ENCODE results near the gene ADAMTS13.
"Not testable (repeated sequence)": the region's sequence is repeated elsewhere in the genome, so short reads cannot be mapped to it uniquely, and the experiment has no call there.

The ADAMTS13 gene

DNA sequence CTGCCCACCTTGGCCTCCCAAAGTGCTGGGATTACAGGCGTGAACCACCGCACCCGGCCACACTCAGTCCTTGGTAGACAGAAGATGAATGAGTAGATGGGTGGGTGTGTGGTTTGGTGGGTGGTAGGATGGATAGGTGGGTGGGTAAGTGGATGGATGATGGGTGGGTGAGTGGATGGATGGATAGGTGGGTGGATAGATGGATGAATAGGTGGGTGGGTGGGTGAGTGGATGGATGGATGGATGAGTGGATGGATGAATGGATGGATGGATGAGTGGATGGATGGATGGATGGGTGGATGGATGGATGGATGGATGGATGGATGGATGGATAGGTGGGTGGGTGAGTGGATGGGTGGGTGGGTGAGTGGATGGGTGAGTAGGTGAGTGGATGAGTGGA is 29.9 kb upstream of the ADAMTS13 start:
- not testable (repeated sequence) for DNase-seq

DNA sequence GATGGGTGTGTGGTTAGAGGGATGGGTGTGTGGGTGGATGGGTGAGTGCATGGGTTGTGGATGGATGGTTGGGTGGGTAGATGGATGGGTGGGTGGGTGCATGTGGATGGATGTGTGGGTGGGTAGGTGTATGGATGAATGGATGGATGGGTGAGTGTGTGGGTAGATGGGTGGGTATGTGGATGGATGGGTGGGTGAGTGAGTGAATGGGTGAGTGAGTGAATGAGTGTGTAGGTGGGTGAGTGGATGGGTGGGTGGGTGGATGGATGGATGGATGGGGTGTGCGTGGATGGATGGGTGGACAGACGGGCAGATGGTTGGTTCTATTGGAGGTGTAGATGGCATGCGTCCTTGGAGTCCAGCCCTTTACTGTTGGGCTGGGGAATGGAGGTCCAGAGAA is 28.8 kb upstream of the ADAMTS13 start:
- DNase-seq: no peak

DNA sequence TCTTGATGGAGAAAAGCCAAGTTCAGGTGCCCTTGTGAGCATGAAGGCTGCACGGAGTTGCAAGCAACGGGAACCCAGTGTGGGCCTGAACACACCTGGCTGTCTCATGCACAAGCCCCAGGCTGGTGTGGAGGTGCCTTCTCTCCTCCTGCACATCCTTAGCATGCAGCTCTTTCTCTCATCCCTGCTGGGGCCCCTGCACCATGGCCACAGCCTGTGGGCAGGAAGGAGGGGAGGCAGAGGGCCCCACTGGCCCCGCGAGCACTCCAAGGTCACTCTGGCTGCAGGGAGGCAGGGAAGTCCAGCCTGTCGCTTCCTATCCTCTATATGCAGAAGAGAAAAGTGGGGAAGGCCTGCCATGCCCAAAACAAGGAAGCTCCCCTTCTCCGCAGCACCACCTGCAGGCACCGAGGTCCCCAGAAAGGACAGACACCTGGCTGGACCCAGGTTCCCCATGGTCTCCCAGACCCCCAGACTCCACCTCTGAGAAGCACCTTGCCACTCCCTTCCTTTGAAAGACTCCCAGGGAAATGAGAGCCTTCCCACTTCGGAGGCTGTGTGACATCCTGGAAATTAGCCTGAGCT is 27.4 kb upstream of the ADAMTS13 start:
- no peak for DNase-seq

DNA sequence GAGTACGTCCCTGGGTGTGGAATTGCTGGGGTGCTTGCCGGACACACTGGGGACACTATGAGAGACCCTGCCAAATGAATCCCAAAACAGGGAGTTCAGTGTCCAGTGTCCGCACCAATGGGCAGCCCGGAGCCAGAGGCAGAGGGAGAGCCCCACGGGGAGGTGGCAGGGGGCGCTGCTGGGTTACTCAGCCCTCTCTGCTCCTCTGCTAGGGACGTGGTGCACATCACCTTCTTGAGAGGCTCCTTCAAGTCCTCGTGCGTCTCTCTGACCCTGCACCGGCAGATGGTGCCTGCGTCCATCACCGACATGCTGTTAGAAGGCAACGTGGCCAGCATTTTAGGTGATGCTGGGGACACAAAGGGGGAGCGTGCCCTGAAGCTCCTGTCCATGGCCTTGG is 25.2 kb upstream of the ADAMTS13 start:
- DNase-seq: no peak

DNA sequence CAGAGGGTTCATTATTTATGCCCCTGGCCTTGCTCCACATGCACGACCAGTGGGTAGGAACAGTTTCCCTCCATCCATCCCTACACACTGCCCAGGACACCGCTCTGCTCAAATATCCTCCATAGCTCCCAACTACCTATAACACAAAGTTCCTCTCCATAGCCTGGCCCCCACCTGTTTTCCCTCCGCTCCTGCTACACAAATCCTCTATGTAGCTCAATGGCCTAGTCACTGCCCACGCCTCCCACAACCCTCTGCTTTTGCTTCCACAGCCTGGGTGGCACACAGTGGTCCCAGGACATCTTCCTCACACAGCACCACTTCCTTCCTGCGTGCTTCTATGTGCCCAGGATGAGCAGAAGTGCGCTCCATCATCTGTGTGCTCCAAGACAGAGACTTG is 24.8 kb upstream of the ADAMTS13 start:
- no peak for DNase-seq

DNA sequence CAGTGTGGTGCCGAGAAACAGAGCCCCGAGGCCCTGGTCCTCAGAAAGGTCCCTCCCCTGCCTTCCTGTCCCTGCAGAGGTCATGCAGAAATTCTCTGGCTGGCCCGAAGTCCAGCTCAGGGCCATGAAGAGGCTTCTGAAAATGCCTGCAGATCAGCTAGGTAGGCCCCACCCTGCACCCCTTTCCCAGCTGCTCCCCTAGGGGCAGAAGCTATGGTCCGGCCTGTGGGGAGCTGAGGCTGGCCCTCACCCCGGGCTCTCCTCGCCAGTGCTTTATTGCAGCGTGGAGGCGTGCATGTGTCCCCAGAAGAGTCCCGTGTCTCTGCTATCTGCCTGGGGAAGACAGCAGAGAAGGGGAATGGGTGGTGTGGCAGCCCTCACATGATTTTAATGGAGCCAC is 24.3 kb upstream of the ADAMTS13 start:
- DNase-seq: no peak

DNA sequence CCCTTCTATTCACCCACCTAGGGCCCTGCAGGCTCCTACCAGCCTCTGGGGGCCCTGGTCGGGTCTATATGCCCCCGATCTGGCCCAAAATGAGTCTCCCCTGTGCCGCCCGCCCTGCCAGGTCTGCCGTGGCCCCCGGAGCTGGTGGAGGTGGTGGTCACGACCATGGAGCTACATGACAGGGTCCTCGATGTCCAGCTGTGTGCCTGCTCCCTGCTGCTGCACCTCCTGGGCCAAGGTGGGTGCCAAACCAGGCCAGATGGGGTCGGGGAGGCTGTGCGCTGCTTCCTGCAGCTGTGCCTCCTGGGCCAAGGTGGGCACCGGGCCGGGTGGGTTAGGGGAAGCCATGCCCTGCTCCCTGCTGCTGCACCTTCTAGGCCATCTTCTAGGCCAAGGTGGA is 21.9 kb upstream of the ADAMTS13 start:
- no peak for DNase-seq

DNA sequence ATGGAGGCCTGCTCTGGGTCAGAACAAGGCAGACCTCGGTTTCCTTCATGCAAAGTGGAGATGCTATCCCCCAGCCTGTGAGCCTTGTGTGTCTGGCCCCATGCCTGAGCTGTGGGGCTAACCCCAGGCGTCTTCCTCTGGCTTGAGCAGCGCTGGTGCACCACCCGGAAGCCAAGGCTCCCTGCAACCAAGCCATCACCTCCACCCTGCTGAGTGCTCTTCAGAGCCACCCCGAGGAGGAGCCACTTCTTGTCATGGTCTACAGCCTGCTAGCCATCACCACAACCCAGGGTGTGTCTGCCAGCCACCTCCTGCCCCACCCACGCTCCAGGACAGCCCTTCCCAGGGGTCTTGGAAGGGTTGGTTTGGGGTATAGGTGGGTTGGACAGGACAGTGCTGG is 20.6 kb upstream of the ADAMTS13 start:
- no peak for DNase-seq

DNA sequence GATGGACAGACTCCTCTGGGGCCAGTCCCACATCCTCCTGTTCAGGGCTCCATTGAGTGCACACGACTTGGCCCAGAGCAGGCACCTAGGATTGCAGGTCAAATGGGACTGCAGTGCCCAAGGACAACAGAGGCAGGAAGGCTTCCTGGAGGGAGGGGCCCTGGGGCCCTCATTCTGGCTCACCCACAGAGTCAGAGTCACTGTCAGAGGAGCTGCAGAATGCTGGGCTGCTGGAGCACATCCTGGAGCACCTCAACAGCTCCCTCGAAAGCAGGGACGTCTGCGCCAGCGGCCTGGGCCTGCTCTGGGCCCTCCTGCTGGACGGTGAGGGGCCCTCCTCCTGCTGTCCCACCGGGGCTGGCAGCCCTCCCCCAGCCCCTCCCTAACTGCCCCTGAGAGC is 19.5 kb upstream of the ADAMTS13 start:
- DNase-seq: no peak

DNA sequence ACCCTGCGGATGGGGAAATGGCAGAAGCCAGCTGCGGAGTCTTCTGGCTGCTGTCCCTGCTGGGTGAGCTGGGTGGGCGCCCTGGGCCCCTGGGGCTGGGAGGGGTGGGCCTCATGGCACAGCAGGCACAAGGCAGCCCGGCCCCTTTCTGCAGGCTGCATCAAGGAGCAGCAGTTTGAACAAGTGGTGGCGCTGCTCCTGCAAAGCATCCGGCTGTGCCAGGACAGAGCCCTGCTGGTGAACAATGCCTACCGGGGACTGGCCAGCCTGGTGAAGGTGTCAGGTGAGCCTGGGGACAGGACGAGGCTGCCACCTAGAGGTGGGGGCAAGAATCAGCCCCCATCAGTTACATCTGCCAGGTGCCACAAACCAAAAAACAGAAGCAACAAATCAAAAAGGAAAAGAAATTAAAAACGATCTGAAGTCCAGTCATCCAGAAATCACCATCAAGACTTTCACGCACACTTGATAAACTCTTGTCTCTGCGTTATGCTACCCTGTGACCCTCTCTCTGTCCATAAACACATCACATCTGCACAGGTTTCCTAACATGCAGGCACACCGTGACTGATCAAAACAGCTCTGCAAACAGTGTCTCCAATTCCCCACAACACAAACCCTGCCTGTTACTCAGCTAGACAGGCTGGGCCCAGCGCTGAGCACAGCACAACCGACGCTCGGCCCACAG is 18.3 kb upstream of the ADAMTS13 start:
- peak; percentile 57 for DNase-seq

DNA sequence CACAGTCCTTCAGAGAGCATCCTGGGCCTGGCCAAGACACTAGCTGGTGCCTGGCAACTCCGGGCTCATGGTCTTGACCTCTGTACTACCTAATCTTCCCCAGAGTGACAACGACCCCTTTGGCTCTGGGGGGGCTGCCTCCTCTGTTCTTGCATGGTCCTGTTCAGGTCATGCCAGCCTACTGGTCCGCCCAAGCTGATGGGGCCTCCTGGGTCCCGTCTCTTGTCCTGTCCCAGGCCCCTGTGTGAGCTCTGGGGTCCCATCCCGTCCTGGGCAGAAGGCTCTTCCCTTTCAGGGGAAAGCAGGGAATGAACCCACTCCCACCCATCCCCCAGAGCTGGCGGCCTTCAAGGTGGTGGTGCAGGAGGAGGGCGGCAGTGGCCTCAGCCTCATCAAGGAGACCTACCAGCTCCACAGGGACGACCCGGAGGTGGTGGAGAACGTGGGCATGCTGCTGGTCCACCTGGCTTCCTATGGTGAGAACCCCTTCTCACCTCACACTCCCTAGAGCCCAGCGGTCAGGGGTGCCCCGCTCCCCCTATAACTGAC is 17.6 kb upstream of the ADAMTS13 start:
- no peak for DNase-seq

DNA sequence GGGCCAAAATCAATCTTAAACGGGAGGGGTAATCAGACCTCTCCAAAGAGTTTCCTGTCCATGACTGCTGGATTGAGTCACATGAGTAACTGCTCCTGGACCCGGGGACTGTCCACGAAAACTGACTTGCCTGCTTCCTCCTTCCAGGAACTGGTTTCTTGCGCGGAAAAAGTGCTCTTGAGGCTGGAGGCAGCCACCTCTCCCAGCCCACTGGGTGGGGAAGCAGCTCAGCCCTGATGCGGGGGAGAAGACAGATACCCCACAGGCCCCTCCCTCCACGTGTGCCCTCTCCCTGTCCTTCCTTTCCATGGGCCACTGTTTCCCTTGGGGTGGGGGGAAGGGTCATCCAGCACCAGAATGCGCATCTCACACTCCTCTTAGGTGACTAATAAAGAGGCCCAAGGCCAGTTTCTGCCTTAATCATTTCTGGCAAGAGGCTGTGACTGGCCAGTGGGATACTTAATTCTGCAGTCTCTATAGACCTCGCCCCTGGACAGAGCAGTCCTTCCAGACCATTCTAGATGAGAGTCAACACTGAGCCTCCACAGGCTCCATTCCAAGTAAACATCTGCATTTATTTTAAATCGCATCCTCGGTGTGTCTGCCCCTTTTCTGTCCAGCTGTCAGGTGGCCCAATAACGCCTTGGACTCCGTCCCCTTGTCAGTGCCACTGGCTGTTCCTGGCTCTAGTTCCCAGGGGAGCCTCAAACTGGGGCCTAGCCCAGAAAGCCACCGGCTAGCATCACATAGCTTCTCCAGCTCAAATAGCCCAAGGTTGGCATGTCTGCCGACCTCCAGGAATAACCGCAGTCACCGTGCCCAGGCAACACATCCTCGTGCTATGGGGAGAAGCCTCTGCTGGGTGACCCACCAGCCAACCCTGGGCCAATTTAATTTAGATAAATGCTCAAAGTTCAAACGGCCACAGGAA is 16.4 kb upstream of the ADAMTS13 start:
- no peak for DNase-seq

DNA sequence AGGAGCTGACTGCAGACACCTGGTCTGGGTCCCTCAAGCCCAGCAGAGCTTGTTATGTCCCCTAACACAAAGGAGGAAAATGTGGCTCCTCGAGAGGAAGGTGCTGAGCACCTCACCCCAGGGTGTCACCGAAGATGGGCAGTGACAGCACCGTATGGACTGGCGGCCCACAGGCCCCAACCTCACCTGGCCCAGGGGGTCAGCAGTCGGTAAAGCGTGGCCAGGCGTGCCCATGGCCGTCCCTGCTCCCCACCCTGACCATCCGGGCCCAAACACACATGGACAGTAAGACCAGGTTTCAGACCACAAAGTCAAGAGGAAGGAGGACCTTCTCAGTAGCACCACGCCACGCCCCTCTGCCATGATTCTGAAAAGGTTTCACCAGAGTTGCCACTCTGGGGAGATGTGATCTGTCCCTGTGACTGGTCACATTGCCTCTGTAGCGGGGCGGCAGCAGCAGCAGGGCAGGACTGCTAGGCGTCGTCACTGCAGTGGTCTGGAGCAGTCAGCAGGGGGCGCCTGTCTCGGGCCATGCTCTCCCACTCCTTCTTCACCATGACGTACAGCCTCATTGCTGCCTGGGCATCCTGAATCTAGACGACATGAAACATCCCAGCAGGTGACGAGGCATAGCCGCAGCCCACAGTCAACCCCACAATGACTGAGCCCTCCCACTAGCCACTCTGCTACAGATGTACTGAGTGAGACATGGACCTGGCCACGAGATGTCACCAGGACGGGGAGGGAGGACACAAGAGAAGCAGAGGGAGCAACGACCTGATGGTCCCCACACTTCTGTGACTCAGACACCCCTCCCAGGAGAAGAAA is 15.5 kb upstream of the ADAMTS13 start:
- peak; percentile 69 for DNase-seq

DNA sequence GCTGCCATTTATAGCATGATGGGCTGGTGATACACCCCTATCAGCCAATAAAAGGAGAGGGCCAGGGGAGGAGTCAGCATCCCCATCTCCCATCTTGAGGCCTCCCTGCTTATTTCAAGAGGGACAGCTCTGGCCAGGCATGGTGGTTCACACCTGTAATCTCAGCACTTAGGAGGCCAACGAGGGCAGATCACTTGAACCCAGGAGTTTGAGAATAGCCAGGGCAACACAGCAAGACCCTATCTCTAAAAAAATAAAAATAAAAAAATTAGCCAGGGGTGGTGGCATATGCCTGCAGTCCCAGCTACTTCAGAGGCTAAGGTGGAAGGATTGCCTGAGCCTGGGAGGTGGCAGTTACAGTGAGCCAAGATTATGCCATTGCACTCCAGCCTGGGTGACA is 14.1 kb upstream of the ADAMTS13 start:
- no peak for DNase-seq

DNA sequence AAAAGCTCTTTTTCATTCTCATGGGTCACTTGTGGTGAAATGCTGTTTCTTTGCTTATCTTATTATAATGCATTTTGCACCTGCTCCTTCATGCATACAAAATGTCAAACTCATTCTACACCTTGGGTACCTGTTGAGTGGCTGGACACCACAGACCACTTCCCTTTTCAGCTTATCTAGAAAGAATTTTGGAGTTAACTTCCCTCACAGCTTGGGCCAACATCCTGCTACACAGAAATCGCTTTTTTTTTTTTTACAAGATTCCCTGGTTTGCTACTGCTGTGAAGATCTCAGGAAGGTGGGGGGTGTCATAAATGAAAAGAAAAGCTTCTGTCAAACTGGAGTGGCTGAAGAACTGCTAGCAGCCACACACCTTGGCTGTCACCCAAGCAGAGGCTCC is 7.0 kb upstream of the ADAMTS13 start:
- no peak for DNase-seq

DNA sequence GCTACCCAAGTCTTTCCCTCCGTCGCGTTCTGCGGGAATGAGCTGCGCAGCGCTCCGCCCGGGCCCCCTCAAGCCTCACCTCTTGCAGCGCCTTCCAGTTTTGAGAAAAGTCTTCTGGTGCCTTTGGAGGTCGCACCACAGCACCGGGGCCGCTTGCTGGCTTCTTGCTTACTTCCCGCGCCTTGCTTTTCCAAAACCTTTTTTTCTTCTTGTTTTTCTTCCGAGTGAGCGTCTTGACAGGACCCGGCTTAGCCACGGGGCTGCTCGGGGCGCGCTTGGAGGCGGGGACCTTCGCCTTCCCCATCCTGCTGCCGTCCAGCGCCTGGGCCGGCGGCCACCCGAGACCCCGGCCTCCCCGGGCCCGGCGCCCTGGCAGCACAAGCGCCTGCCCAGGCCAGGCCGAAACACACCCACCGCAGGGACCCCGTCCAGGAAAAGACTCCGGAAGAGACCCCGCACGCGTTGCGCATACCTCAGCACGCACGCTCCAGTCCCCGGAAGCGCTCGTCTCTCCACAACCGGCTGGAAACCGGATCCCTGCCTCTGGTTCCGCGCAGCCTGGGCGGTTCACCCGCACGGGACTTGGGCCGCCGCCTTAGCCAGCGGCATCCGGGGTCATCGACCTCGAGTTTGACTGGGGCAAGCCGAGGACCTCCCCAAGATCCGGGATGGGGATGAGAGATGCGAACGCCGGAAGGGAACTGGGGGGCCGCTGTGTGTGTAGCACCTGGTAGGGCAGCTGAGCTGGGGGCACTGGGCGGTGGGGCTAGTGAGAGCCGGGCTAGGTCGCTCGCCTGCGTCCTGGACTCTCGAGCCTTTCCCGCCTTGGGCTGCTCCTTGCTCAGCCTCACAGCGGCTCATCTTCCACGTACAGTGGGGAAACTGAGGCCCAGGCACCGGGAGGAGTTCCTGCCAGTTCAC is 4.4 kb upstream of the ADAMTS13 start, which contains the start of gene REXO4:
REXO4 (minus strand) TSS at position 470 of the 921 bp plus-strand sequence; CDS start at position 304, 166 bp downstream.
- peak; percentile 68 for DNase-seq

DNA sequence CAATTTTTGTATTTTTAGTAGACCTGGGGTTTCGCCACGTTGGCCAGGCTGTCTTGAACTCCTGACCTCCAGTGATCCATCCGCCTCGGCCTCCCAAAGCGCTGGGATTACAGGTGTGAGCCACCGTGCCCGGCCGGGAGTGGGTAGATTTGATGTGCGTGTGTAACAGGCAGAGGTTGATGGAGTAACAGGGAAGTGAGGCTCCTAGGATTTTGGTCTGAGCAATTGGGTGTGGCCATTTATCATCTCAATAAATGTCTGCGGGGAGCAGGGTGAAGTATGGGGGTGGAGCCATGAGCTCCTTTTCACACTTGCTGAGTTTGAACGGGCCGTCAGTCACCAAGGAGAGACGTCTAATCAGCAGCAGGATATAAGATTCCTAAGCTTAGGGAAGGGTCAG is 3.2 kb upstream of the ADAMTS13 start:
- no peak for DNase-seq

DNA sequence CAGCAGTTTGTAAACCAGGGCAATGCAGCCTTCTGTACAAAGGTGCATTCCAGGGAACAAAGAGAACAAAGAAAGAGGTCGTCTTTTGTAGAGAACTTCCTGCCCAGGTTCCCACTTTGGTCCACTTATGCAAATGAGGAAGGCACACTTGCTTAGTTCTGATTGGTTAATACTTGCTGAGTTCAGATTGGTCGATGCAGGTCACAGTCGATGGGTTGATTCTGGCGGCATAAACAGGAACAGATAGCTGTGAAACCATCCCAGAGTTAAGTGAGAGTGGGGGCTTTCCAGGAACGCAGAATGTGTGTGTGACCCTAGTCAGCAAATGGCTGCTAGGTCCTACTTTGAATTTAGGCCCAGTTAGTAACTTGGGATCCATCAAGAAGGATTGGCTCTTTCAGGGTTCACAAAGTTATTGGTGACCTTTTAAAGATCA is 1.8 kb upstream of the ADAMTS13 start:
- no peak for DNase-seq

DNA sequence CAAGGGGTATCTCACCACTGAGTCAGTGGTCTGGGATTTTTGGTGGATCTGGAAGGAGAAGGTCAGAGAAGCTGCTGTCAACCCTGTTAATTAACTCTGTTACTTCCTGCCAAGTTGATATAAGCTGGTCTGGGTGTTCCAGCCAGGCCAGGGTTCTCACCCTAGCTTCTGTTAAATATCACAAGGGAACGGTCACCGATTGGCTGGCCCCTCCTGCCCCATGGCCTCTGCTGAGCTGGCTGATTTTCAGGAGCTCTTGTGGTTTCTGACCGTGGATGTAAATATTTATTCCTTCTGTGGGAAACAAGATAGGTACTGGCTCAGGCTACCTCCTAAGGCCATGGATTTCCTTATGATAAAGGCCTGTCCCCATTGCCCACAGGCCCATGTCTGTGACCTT is 1.0 kb downstream of the ADAMTS13 start:
- DNase-seq: no peak

DNA sequence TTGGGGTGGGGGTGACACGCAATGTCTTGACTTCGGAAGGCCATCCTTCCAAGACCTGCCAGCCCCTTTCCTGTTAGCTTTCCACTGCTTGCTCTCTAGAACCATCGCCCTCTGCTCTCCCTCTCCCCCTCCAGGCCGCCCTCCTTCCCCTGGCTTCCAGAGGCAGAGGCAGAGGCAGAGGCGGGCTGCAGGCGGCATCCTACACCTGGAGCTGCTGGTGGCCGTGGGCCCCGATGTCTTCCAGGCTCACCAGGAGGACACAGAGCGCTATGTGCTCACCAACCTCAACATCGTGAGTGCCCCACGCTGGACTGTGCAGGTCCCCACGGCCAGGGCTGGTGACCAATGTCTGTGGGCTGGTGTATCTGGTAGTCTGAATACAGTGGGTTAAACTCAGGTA is 2.0 kb downstream of the ADAMTS13 start:
- DNase-seq: no peak

DNA sequence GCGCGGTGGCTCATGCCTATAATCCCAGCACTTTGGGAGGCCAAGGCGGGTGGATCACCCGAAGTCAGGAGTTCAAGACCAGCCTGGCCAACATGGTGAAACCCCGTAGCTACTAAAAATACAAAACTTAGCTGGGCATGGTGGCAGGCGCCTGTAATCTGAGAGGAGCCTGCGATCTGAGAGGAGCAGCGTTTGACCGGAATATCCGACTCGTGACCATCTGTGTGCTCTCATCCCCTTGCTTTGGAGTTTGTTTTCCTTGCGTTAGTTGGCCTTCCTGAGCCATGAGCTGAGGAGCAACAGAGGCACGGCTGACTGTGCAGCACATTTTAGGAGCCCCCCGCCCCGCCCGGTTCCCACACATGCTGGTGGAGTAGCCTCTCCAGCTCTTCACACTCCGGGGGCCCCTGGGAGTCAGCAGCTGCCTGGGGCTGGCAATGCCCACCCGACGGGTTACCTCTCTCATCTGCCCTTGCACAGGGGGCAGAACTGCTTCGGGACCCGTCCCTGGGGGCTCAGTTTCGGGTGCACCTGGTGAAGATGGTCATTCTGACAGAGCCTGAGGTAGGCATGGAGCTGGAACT is 3.0 kb downstream of the ADAMTS13 start:
- no peak for DNase-seq
